SK-N-MC (cell line): ENCODE data around the gene PRELP.

ENCODE experiments used
- DNase-seq: peaks from one replicate; pipeline ENCODE4 v3.0.0-alpha.2; 2011; ENCODE audit warnings: low read depth, low spot score
- H3K27ac ChIP-seq: fragments of 200-600 bp; sonication (generic); 2 replicates; pipeline ENCODE4 v1.5.1; 2016; ENCODE audit warnings: mixed run types
- H3K36me3 ChIP-seq: fragments of 200-600 bp; sonication (generic); 2 replicates; pipeline ENCODE4 v1.6.1; 2017; ENCODE audit warnings: antibody characterized with exemption, low read length, mixed read lengths; ENCODE audit not compliant: insufficient read depth
- H3K4me3 ChIP-seq: fragments of 200-600 bp; sonication (generic); 2 replicates; pipeline ENCODE4 v1.5.1; 2016
- H3K9ac ChIP-seq: fragments of 200-600 bp; sonication (generic); 2 replicates; pipeline ENCODE4 v1.8.0; 2017; ENCODE audit warnings: mixed run types, mixed read lengths; ENCODE audit not compliant: insufficient read length
- H3K9me3 ChIP-seq: fragments of 200-600 bp; sonication (generic); 2 replicates; pipeline ENCODE4 v1.6.1; 2017; ENCODE audit warnings: low read depth, mild to moderate bottlenecking, antibody characterized with exemption, low read length, moderate library complexity, mixed read lengths
- EZH2 ChIP-seq: fragments of 200-600 bp; sonication (generic); IDR thresholded peaks from one replicate; pipeline ENCODE4 v1.6.1; 2017; ENCODE audit warnings: antibody characterized with exemption
- FOXP2 ChIP-seq: optimal IDR thresholded peaks from 2 replicates; pipeline ENCODE3; 2011; ENCODE audit warnings: mild to moderate bottlenecking, moderate library complexity; ENCODE audit not compliant: insufficient read depth; ENCODE audit errors: extremely low read length, control extremely low read depth
- POLR2AphosphoS5 ChIP-seq: IDR thresholded peaks from 2 replicates; pipeline ENCODE4 v1.6.1; 2012; ENCODE audit warnings: mild to moderate bottlenecking, low read depth, low read length, borderline replicate concordance

Gene PRELP

DNA sequence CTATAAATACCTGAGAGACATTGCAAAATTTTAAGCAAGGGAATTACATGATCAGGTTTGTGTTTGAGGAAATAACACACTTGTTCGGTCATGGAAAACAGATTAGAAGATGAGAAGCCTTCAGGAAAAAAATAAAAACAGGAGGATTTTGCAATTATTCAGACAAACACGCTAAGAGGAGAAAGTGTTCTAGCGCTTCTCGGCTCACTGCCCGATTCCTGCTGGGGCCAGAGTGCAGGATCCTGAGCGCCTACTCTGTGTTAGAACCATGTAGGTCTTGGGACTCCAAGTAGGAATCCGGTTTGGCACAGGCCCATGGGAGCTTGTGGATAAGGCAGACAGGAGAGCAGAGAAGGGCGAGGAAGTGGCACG lies 8.1 kb upstream of the PRELP start:
- no peak for DNase-seq
- Histone ChIP-seq H3K27ac (no peak overlapping the region), H3K9me3 (no peaks in the 10 kb centered on the region), H3K9ac (no peak overlapping the region), H3K4me3 (no peak overlapping the region), H3K36me3 (no peaks in the 10 kb centered on the region)
- TF ChIP-seq EZH2 (no peak), FOXP2 (no peak), POLR2AphosphoS5 (no peak)

DNA sequence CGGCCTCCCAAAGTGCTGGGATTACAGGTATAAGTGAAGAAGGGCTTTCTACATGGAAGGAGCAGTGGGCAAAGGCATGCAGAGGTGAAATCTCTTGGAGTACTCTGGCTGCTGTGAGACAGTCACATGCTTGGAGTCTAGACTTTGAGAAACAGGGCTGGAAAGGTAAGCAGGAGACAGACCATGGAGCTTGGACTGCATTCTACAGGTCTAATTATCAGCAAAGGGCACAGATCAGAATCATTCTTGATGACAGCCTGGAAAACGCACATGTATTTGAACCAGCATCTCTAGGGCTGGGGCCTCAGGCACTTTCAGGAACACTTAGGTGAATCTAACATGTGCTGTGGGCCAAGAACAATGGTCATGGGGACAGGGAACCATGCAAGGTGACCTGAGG lies 7.3 kb upstream of the PRELP start:
- H3K27ac ChIP-seq, result no peak overlapping the region
- no peaks in the 10 kb centered on the region for H3K36me3 ChIP-seq
- no peak for DNase-seq
- no peak overlapping the region for H3K4me3 ChIP-seq
- TF ChIP-seq FOXP2, result no peak
- TF ChIP-seq POLR2AphosphoS5, result no peak
- TF ChIP-seq EZH2, result no peak
- H3K9ac ChIP-seq, result no peak overlapping the region
- no peaks in the 10 kb centered on the region for H3K9me3 ChIP-seq

DNA sequence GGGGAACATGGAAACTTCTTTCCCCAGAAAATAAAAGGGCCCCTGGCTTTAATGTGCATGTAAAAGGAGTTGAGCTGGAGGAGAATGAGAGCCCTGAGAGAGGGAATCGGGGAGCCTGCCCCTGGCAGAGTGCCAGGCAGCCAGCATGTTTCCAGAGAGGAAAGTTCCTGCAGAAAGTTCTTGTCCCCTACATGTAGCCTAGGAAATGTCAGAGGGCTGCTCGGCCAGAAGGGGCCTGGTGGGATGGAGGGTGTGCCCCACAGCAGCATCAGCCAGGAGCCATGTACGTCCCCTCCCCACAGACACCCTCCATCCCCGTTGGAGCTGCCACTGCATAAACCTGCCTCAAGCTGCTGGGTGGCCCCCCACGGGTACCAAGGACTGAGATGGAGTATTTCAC lies 5.4 kb upstream of the PRELP start:
- H3K9ac ChIP-seq, result no peak overlapping the region
- H3K36me3 ChIP-seq, result no peaks in the 10 kb centered on the region
- H3K4me3 ChIP-seq, result no peak overlapping the region
- no peak for DNase-seq
- H3K27ac ChIP-seq, result no peak overlapping the region
- TF ChIP-seq EZH2 (no peak), FOXP2 (no peak), POLR2AphosphoS5 (no peak)
- H3K9me3 ChIP-seq, result no peaks in the 10 kb centered on the region

DNA sequence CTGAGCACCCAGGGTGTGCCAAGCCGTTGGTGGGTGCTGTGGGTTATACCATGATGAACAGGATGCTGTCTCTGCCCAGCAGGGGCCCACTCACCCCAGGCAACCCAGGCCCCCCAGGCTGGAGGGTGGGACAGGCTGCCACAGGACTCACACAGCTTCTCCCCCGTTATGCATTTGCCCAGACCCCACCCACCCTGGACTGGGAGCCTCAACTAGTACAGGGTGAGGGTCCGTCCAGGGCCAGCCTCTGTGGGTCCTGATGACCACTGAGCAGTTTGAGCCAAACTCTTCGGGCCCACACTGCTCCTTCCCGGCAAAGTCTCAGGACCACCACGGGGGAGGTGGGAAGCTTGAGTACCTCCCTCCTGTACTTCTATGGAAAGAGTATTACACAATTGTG lies 3.8 kb upstream of the PRELP start:
- H3K4me3 ChIP-seq, result no peak overlapping the region
- no peaks in the 10 kb centered on the region for H3K9me3 ChIP-seq
- no peak for DNase-seq
- TF ChIP-seq EZH2 (no peak), POLR2AphosphoS5 (no peak), FOXP2 (no peak)
- no peak overlapping the region for H3K27ac ChIP-seq
- H3K9ac ChIP-seq, result no peak overlapping the region
- no peaks in the 10 kb centered on the region for H3K36me3 ChIP-seq

DNA sequence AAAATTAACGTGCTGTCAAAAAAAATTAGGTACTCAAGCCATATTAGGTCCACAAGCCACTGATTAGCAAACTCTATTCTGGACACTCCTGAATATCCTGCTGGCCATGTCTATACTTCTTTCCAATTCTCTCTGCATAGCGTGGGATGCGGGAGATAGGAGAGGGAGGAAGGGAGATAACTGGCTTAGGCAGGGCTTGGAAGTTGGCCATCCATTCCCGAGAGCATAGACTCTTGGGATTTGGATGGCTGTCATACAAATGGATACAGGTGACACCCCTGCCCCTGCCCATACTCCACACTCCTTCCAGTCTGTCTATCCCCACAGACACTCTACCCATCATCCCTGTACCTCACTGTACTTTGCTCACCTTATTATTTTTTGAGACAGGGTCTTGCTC lies 2.3 kb upstream of the PRELP start:
- Histone ChIP-seq H3K36me3 (no peaks in the 10 kb centered on the region), H3K9ac (no peak overlapping the region)

DNA sequence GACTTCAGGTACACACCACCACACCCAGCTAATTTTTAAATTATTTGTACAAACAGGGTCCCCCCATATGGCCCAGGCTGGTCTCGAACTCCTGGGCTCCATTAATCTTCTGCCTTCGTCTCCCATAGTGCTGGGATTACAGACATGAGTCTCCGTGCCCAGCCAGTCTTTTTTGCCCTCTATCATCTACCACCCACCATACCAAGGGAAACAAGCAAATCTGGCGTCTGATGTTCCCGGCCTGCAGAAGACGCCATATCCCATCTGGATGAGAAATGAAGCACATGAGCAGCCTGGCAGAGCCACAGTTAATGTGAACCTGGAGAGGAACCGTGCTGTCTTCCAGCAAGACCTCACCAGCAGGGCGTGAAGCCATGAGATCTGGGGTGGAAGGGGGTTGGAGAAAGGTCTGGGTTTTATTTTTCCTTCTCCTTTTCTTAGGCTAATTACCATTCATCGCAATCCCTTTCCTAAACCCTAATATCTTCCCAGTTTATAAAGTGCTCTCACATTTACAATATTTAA lies 1.8 kb upstream of the PRELP start:
- no peak overlapping the region for H3K9ac ChIP-seq
- no peak for TF ChIP-seq EZH2
- no peak for TF ChIP-seq FOXP2
- TF ChIP-seq POLR2AphosphoS5, result no peak
- no peak overlapping the region for H3K4me3 ChIP-seq
- no peak overlapping the region for H3K27ac ChIP-seq
- no peaks in the 10 kb centered on the region for H3K9me3 ChIP-seq
- H3K36me3 ChIP-seq, result no peaks in the 10 kb centered on the region
- no peak for DNase-seq

More for the DNA sequence above, 2.3 kb upstream of the PRELP start:
- no peak for TF ChIP-seq EZH2
- no peak for TF ChIP-seq POLR2AphosphoS5
- TF ChIP-seq FOXP2, result no peak
- Histone ChIP-seq H3K4me3 (no peak overlapping the region), H3K9me3 (no peaks in the 10 kb centered on the region), H3K27ac (no peak overlapping the region)
- DNase-seq, result no peak

DNA sequence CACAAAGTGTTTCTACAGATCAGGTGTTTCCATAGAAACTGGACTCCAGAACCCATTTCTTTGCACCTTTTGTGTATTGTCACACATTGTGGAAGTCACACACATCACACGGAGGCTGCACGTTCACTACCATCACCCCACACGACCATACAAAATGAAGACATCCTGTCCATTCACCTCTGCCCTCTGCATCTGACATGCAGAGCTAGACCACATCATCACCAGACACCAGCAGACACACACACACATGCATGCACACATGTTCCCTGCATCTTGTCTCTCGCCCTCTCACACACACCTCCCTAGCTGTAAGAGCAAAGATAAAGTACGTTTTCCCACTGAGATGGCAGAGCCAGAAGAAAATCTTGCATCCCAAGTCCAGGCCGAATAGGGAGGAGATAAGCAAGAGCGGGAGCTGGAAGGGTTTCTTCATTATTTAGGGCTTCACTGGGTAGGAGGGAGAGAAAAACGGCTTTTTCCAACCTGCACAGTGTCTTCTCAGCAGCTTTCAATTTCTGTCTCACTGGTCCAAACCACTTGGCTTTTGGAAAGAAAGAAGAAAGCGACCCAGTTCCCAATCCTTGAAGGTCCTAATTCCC lies 709 bp downstream of the PRELP start:
- DNase-seq, result no peak
- no peak overlapping the region for H3K27ac ChIP-seq
- H3K4me3 ChIP-seq, result no peak overlapping the region
- TF ChIP-seq POLR2AphosphoS5, result no peak
- TF ChIP-seq FOXP2, result no peak
- no peak for TF ChIP-seq EZH2
- no peaks in the 10 kb centered on the region for H3K9me3 ChIP-seq
- H3K36me3 ChIP-seq, result no peaks in the 10 kb centered on the region
- no peak overlapping the region for H3K9ac ChIP-seq

DNA sequence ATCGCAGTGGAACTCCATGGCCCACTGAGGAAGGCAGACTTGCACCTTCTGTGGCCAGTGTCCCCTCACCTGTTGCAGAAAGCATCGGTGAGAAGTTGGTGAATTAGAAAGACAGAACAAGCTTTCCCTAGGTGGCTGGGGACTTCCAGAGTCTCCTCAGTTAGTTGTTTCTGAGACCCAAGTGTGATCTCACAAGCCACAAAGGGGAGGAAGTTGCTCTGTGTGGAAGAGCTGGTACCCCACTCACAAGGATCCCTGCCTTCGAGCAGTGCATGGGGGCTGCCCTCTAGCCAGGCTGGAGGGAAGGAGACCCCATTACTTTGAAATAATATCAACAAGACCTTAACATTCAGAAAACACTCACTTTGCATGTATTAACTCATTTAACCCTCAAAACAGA lies 2.1 kb downstream of the PRELP start:
- TF ChIP-seq EZH2, result no peak
- TF ChIP-seq FOXP2, result no peak
- no peak for TF ChIP-seq POLR2AphosphoS5
- no peak overlapping the region for H3K4me3 ChIP-seq
- H3K27ac ChIP-seq, result no peak overlapping the region
- H3K9me3 ChIP-seq, result no peaks in the 10 kb centered on the region
- H3K36me3 ChIP-seq, result no peaks in the 10 kb centered on the region
- no peak overlapping the region for H3K9ac ChIP-seq
- no peak for DNase-seq

DNA sequence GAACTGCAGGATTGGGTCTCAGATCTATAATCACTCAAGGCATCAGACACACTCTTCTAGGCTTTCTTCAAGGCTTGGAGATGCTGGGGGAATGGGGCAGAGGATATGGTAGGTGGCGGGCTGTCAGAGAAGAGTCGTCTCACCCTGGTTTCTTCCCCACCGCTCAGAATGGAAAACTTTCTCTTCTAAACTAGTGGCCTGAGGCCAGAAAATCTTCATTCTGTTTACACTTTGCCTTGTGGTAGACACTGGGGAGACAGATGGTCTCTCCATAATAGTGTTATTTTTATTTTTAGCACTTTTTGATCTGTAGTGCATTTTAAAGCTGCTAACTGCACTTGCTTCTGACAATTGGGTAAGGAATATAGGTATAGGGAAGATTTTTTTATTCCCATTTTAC lies 2.6 kb downstream of the PRELP start:
- H3K27ac ChIP-seq, result no peak overlapping the region
- no peaks in the 10 kb centered on the region for H3K9me3 ChIP-seq
- no peak overlapping the region for H3K4me3 ChIP-seq
- H3K36me3 ChIP-seq, result no peaks in the 10 kb centered on the region
- no peak overlapping the region for H3K9ac ChIP-seq
- no peak for TF ChIP-seq FOXP2
- TF ChIP-seq POLR2AphosphoS5, result no peak
- TF ChIP-seq EZH2, result no peak
- no peak for DNase-seq
